CD4-positive, alpha-beta T cell treated with Interleukin-6 at 100 ng/mL for 8 hours (primary cell): Measurements from ENCODE around the gene LSS.
A peak's percentile ranks its signal among the peaks of the same experiment; 100 is the strongest.
"Not testable (repeated sequence)": the region's sequence is repeated elsewhere in the genome, so short reads cannot be mapped to it uniquely, and the experiment has no call there.

Source experiments
- DNase-seq: peaks from one replicate; pipeline ENCODE4 v3.0.0-alpha.2; 2020; ENCODE audit warnings: mixed read lengths, low spot score

Gene LSS

GRCh38 chr21:46185716-46186115 is 42.9 kb downstream of the LSS start:
- DNase-seq: no peak

GRCh38 chr21:46184625-46185555 is 43.7 kb downstream of the LSS start:
- peak; percentile 52 for DNase-seq

GRCh38 chr21:46183910-46184624 is 44.5 kb downstream of the LSS start, which contains the start of gene SPATC1L:
Gene SPATC1L (minus strand): TSS chr21:46184459. CDS start chr21:46182816, 1,643 bp downstream.
- peak; percentile 24 for DNase-seq

DNA sequence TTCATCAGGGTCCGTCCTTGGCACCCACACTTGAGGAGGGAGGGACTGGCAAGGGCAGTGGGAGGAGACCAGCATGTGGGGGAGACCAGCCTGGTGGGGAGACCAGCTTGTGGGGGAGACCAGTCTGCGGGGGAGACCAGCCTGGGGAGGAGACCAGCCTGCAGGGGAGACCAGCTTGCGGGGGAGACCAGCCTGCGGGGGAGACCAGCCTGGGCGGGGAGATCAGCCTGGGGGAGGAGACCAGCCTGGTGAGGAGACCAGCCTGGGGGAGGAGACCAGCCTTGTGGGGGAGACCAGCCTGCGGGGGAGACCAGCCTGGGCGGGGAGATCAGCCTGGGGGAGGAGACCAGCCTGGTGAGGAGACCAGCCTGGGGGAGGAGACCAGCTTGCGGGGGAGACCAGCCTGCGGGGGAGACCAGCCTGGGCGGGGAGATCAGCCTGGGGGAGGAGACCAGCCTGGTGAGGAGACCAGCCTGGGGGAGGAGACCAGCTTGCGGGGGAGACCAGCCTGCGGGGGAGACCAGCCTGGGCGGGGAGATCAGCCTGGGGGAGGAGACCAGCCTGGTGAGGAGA is 45.2 kb downstream of the LSS start:
- DNase-seq: not testable (repeated sequence)

GRCh38 chr21:46182548-46183336 is 45.8 kb downstream of the LSS start:
- no peak for DNase-seq

DNA sequence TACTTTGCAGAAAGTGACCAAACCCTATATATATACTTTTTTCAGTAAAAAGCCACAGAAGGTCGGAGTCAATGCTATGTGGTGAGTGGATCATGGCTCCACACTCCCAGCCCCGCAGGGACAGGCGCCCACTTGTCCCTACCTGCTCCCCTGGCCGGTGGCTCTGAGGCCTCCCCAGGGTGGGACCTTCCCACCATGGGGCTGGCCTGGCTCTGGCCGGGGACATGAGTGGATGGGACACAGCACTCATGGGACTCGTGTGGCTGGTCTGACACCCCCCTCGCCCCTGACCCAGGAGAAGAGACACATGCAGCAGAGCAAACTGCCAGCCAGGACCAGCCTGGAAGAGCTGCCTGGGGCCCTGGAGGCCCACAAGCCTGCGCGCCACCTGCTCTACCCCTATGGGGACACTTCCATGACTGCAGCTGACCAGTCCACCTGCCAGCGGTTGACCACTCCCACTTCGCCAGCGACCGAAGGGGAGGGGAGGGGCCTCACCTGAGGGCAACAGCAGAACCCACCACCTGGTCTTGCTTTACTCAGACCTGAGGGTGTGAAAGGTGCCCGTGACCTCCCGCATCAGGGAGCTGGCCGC is 46.5 kb downstream of the LSS start:
- DNase-seq: no peak

DNA sequence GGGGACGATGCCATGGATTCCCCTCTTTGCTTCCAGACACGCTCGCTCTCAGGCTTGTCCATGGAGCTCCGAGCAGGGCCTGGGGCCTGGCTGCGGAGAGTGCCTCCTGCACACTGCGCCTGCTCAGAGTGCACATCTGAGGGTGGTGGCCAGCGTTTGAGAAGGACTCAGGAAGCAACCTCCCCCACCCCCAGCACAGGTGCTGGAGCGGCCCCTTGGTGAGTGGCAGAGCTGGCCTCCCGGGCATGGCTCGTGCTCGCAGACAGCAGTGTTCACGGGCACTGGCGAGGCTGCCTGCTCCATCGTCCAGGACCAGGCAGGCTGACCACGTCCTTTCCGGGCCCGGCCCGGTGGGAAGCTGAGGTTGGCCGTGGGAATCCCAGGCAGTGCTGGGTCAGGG is 47.1 kb downstream of the LSS start:
- no peak for DNase-seq

DNA sequence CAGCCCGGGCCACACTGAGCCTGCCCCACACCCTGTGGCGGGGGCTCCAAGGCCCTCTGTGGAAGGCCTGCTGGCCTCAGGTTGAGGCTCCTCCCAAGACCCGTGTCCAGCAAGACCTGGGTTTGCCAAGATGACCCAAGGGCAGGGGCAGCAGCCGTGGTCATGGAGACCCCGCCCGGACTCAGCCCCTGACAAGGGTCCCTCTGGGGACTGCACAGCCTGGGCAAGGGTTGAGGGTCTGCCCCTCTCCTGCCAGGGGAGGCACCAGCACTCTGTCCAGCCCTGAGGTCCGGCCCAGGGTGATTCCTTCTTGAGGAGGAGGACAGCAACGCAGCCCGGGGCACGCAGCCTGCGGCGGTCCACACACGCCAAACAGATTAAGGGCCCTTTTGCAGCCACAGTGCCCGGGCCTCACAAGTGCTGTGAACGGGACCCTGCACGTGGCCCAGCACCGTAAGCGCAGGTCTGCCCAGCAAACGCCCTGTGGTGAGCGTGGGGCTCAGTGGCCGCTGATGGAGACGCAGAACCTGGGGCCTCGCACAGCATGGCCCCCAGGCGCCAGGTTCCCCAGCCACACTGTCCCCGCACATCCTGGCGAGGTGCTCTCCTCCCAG is 47.7 kb downstream of the LSS start:
- no peak for DNase-seq

DNA sequence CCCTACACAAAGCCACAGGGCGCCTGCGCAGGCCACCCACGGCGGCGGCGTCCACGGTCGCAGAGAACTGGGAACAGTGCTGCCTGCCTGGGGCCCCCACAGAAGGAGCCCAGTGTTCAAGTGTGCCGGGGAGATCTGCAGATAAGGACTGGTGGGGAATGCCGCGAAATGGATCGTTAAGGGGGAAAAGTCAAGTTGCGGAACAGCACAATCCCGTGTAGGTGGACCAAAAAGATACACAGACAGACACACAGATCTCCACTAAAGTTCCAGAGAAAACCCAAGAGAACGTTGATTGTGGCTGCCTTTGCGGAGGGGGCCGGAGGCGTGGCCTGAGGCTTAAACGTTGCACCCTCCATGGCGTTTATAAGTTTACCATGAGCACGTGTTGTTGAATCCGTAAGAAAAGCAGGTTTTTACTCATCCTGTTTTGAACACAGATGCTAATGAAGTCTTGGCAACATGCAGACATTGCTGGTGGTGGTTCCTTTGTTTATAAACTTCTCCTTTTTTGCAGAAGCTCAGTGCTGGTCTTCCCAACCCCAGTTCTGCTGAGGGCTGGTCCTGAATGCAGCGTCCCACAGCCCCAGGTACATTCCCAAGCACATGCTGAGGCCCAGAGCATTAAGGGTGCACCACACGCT is 48.4 kb downstream of the LSS start:
- DNase-seq: no peak

DNA sequence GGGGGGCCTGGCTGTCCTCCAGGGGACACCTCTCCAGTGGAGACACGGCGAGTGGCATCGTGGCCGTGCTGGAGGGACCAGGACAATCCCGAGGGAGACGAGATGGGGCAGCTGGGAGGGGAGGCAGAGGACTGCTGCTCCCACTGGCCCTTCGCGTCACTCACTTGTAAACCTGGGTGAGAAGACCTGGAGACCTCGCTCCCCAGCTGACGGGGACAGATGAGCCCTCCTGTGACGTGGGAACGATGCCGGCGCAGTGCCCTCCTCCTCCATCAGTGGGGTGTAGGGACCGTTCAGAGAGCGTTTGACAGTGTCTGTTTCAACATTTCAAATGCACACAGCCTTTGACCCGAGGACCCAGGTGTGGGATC is 48.9 kb downstream of the LSS start:
- no peak for DNase-seq

- no peak for DNase-seq
Observed at GRCh38 chr21:46178961-46179360, 49.6 kb downstream of the LSS start.

- not testable (repeated sequence) for DNase-seq
Observed at GRCh38 chr21:46176443-46177129, 52.0 kb downstream of the LSS start.

GRCh38 chr21:46173573-46173972 is 55.0 kb downstream of the LSS start:
- DNase-seq: no peak

DNA sequence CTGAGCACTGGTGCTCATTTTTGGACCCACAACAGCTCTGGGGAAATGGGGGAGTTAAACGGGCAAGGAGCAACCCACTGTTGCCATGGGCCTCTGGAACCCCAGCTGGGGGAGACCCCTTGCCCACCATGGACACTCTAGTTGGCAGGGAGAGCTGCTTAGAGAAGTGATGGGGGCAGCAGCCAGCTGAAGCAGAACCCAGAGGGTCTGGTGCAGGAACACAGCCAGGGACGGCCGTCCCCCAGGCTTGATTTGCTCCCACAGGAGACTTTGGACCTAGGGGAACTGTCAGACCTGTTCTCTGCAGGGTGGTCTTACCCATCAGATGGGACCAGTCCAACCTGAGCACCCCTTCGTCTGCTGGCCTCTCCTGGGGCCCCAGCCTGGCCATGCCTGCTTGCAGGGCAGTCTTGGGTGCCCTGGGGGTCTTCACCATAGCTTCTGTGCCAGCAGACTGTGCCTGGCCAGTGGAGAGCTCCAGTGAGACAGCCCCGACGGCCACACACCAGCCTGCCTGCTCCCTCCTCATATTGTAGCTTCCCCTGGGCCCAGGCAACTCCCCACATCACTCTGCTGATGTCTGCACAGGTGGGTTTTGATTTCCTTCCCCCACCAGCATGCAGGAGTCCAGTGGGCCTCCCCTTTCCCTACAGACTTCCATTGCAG is 55.6 kb downstream of the LSS start:
- no peak for DNase-seq

- DNase-seq: no peak
Observed at GRCh38 chr21:46171996-46172862, 56.3 kb downstream of the LSS start.

- DNase-seq: no peak
Observed at GRCh38 chr21:46171585-46171984, 57.0 kb downstream of the LSS start.

GRCh38 chr21:46170436-46171193 is 58.0 kb downstream of the LSS start:
- DNase-seq: peak; percentile 57
